HG03432 (cell line): ENCODE measurements around the gene PROP1.
"Not testable (repeated sequence)": the region's sequence is repeated elsewhere in the genome, so short reads cannot be mapped to it uniquely, and the experiment has no call there.

Experiments used
- ATAC-seq: cut with Tn5 transposase; IDR thresholded peaks from one replicate; pipeline ENCODE4 v1.9.1; 2021; ENCODE audit warnings: mild to moderate bottlenecking, moderate library complexity; ENCODE audit not compliant: unreplicated experiment

PROP1 gene

DNA sequence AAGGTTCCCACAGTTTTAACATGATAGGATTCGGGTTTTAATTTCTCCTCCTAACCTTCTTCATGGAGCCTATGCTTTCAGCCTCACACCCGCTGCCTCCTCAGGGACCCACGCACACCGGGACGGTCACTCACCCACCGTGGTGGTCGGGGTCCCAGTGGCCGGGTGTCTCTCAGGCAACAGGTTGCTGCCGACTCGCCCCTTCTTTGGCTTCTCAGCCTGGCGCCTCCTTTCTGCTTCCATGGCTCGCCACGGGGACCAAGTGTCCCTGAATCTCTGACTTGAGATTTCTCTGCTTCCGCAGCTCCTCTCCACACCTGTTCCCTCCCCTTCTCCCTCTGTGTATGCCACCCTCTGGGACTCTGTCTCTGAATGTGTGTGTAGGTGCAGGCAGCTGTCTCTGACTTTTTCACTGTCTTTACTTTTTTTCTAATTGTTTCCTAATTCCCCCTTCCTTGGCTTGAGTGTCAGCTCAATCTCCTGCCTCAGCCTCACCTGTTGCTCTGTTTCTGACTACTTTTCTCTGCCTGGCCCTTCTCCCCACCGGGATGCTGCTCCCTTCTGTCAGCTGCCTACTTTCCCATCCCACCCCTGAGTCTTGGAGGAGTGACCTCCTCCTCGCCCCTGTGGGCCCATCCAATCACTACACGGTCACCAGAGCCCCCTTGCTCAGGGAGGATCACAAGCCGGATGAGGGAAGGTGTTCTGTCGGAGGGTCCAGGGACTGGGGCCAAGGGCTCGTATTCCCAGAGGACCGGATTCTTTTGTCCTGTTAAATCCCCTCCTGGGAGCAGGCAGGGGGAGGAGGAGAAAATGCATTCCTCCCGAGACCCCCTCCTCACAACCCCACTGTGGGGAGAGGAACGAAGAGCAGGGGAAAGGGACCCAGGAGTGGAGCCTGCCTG, at the start of gene PROP1:
PROP1 (minus strand) TSS at position 552 of the 905 bp plus-strand sequence; CDS start at position 243, 309 bp downstream.
- no peak for ATAC-seq

GRCh38 chr5:178019379-178020030, 23.5 kb upstream of the PROP1 start:
- ATAC-seq: not testable (repeated sequence)

DNA sequence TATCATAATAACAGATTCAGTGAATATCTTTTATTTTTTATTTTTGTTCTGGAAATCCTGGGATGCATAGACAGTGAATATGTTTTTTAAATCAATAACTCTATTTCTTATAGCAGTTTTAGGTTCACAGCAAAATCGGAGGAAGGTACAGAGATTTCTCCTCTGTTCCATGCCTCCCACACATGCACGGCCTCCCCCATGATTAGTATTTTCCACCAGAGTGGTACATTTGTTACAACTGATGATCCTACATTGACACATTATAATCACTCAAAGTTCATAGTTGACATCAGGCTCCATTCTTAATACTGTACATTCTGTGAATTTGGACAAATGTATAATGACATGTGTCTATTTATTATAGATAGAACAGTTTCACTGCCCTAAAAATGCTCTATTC, 16.7 kb upstream of the PROP1 start:
- not testable (repeated sequence) for ATAC-seq

GRCh38 chr5:178011816-178012554, 15.9 kb upstream of the PROP1 start:
- not testable (repeated sequence) for ATAC-seq

DNA sequence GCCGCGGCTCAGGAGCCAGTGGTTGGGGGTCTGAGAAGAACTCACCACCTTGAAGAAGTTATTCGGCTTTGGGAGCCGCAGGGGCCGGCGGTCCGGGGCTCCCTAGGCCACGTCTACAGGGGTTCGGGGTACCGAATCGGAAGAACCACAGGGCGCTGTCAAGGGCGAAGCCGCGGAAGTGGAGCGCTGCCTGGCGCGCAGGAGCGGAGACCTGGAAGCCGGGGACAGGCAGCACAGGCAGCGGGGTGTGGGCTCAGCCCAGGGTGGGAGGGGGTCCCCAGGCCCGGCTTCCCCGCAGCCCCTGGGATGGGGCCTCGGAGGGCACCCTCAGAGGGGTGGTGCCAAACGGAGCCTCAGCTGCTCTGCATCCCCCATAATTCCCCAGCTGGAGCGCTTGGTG, 11.2 kb upstream of the PROP1 start:
- not testable (repeated sequence) for ATAC-seq

DNA sequence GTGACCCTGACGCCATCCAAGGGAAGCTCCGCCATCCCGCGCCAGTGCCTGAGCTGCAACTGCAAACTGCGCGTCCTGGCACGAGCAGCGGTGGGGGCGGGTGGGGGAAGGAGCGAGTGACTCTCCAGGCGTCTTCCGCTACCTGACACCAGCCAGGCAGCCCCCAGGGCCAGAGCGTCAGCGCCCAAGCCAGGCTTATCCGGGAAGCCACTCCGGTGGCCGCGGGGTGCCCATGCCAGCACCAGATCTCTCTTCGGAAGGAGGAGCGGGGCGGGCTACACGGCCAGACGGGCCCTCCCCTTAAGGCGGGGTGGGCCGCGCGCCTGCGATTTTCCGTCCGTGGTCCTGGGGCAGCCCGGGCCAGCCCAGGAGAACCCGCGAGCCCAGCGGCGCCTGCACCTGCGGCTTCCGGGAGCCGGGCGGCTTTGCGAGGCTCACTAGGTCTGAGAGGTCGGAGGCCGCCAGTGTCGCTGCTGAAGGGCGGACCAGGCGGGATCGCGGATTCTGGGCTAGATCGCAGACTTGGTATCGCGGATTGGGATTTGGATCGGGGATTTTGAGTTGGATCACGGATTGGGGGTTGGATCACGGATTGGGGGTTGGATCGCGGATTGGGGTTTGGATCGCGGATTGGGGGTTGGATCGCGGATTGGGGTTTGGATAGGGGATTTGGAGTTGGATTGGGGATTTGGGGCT, 10.6 kb upstream of the PROP1 start:
- peak; percentile 87 for ATAC-seq

- not testable (repeated sequence) for ATAC-seq
These were observed 10.1 kb upstream of the PROP1 start for GRCh38 chr5:178006181-178006535.

- ATAC-seq: no peak
These were observed 1.8 kb upstream of the PROP1 start for GRCh38 chr5:177997846-177998245.

DNA sequence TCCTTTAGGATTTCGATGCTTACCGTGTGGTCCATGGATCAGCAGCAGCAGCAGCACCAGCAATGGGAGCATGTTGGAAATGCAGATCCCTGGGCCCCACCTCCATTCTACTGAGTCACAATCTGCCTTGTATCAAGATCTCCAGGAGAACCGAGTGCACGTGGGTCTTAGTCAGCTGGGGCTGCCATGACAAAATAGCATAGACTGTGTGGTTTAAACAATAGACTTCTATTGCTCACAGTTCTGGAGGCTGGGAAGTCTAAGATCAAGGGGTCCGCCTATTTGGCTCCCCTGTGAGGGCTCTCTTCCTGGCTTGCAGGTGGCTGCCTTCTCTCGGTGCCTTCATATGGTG, 1.3 kb upstream of the PROP1 start:
- no peak for ATAC-seq

DNA sequence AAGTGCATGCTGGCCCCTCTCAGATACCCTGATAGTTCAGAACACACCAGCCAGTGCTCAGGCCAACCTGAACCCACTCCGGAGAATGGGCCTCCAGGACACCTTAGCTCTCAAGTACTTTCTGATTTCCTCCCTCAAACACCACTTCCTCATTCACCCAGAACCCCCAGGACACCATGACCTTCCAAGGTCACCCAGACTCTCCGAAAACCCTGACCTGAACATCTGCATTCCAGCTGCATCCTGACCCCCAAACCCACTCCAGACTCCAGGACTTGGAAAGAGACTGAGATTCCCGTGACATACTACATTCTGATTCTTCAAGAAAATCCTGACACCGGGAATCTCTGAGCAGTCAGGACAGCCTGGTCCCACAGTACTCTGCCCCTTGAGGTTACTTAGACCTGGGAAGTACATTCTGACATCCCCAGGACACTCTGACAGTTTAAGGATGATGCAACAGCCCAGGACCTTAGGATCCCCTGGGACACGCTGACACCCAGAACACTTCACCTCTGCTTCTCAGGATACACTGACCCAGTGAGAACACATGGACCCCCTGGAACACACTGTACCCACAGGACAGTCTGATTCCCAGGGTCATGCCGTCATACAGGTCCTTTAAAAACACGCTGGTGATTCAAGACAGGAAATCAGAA, 747 bp upstream of the PROP1 start:
- no peak for ATAC-seq

DNA sequence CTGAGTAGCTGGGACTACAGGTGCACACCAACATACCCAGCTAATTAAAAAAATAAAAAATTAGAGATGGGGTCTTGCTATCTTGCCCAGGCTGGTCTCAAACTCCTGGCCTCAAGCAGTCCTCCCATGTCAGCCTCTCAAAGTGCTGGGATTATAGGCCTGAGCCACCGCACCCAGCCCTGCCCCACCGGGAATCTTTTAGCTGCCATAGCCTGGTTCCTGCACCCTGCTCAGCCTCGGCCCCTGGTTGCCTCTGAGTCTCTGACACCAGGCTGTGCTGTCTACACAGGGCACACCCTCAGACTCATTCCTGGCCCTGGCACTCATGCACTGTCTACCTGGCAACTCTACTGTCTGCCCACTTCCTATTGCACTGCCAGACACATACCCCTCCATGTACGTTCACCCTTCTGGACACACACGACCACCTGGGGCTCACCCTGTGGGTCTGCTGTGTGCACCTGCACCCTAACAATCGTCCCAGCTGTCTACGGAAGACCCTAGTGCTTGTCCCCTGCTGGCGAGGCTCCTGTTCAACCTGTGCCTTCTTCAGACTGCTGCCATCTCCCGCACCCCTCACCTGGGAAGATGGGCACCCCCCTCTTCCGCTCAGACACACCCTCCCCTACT, 1.4 kb downstream of the PROP1 start:
- ATAC-seq: no peak

DNA sequence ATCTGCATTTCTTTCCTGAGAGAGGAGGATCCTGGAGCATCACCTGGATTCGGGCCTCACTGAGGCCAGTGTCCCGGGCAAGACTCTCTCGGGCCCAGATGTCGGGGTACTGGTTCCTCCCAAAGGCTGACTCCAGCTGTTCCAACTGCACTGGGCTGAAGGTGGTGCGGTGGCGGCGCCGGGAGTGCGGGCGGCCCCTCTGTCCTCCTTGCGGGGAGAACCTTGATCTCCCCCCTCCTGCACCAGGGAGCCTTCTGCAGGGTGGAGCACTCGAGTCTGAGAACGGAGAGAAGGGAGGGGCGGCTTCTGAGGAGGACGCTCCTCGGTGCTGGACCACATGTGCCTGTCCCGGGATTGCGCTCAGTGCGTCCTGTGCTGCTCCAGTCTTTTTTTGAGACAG, 2.0 kb downstream of the PROP1 start:
- ATAC-seq: no peak

DNA sequence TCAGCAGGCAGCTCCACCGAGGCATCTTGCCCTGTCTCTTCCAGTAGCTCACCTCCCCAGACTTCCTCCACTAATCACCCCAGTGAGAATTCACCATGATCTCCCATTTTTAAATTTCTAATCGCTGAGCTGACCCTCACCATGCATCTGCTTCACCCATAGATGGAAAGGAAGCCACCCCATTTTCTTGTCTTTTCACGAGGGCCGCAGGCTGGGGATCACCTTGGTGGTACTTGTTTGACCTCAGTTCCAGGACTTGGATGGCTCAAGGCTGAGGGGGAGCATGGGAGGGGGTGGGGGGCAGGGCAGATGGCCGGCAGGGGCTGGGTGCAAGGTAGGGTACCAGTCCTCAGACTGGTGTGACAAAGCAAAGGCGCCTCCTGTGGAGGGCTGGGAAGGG, 3.6 kb downstream of the PROP1 start:
- no peak for ATAC-seq

GRCh38 chr5:177988989-177989625, 6.9 kb downstream of the PROP1 start:
- ATAC-seq: no peak

- no peak for ATAC-seq
These were observed 8.7 kb downstream of the PROP1 start for GRCh38 chr5:177987326-177987725.

GRCh38 chr5:177985430-177986040, 10.5 kb downstream of the PROP1 start:
- ATAC-seq: no peak

- ATAC-seq: no peak
These were observed 11.3 kb downstream of the PROP1 start for GRCh38 chr5:177984584-177985206.

- no peak for ATAC-seq
These were observed 12.1 kb downstream of the PROP1 start for GRCh38 chr5:177983763-177984583.
